Subcutaneous abdominal adipose tissue (tissue), 5 donors: ENCODE measurements around the gene RGL3.

ENCODE experiments used
- H3K27ac ChIP-seq: one replicate; pipeline ENCODE4 v1.7.0; 2013; ENCODE audit warnings: low read depth, mild to moderate bottlenecking, inconsistent platforms, low read length, moderate library complexity
- H3K27me3 ChIP-seq, 5 donors: one replicate each; pipeline ENCODE4 v1.7.0; 2013; ENCODE audit warnings: low read length in 5 of 5, inconsistent platforms in 1 of 5; ENCODE audit not compliant: control insufficient read depth in 5 of 5, insufficient read depth in 4 of 5
- H3K36me3 ChIP-seq, 5 donors: one replicate each; pipeline ENCODE4 v1.7.0; 2013; ENCODE audit warnings: low read length in 5 of 5; ENCODE audit not compliant: control insufficient read depth in 5 of 5, insufficient read depth in 5 of 5
- H3K4me1 ChIP-seq, 5 donors: one replicate each; pipeline ENCODE4 v1.7.0; 2013; ENCODE audit warnings: low read length in 5 of 5, mild to moderate bottlenecking in 3 of 5, moderate library complexity in 1 of 5; ENCODE audit not compliant: control insufficient read depth in 5 of 5, insufficient read depth in 5 of 5
- H3K4me3 ChIP-seq, 5 donors: one replicate each; pipeline ENCODE4 v1.7.0; 2013; ENCODE audit warnings: low read length in 5 of 5, low read depth in 1 of 5
- H3K9ac ChIP-seq, 5 donors: one replicate each; pipeline ENCODE4 v1.7.0; 2013; ENCODE audit warnings: low read length in 5 of 5, mild to moderate bottlenecking in 4 of 5, moderate library complexity in 3 of 5
- H3K9me3 ChIP-seq, 5 donors: one replicate each; pipeline ENCODE4 v1.7.0; 2013; ENCODE audit warnings: low read length in 5 of 5; ENCODE audit not compliant: control insufficient read depth in 5 of 5
- donor health status: healthy.
- donor health status: healthy.
- donor health status: healthy.
- donor health status: healthy.
- donor health status: healthy.

Gene RGL3

DNA sequence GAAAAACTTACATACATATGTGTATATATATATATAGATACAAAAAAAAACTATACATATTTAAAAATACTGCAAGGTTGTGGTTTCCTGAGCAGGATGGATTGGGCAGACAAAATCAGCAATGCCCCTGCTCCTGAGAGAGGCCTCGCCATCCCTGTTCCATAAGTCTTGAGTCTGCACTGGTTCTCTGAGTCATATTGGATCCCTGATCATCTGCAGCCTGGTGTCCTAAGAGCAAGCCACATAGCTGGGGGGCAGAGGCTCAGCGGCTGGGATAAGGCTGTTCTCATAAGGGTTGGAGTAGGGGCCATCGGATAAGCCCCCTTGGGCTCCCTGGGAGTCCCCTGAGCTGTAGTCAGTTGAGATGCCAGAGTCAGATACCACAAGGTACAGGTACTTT, 41.4 kb downstream of the RGL3 start:
- H3K9me3 ChIP-seq, result no peaks in the 10 kb centered on the region
- no peak overlapping the region for H3K27ac ChIP-seq
- H3K27me3 ChIP-seq, result peaks cover 2 to 8% (median 3%) of the 10 kb centered on the region in 5 donors
- H3K36me3 ChIP-seq, result peaks cover 0 to 9% (median 6%) of the 10 kb centered on the region in 5 donors
- peaks cover 6 to 51% (median 46%) of the 10 kb centered on the region in 5 donors for H3K4me1 ChIP-seq
- no peak overlapping the region for H3K9ac ChIP-seq
- H3K4me3 ChIP-seq, result no peak overlapping the region

- no peak overlapping the region for H3K27ac ChIP-seq
- H3K36me3 ChIP-seq, result peaks cover 0 to 9% (median 6%) of the 10 kb centered on the region in 5 donors
- H3K4me1 ChIP-seq, result peaks cover 6 to 48% (median 44%) of the 10 kb centered on the region in 5 donors
- peaks cover 0 to 5% (median 0%) of the 10 kb centered on the region in 5 donors for H3K27me3 ChIP-seq
- H3K9me3 ChIP-seq, result no peaks in the 10 kb centered on the region
- no peak overlapping the region for H3K4me3 ChIP-seq
- peak overlapping the region in 1 of 5 donors; percentile 26 for H3K9ac ChIP-seq
Measured at GRCh38 chr19:11377237-11377636, 41.9 kb downstream of the RGL3 start.

- peak overlapping the region; percentile 92 for H3K27ac ChIP-seq
- H3K27me3 ChIP-seq, result no peaks in the 10 kb centered on the region
- peaks cover 4 to 30% (median 30%) of the 10 kb centered on the region in 5 donors for H3K4me1 ChIP-seq
- H3K9me3 ChIP-seq, result no peaks in the 10 kb centered on the region
- peaks cover 0 to 9% (median 6%) of the 10 kb centered on the region in 5 donors for H3K36me3 ChIP-seq
- H3K4me3 ChIP-seq, result peak overlapping the region; percentile 61 to 90 (median 81)
- H3K9ac ChIP-seq, result peak overlapping the region in 4 of 5 donors; percentile 42 to 82 (median 62)
Measured at GRCh38 chr19:11375143-11375948, 43.8 kb downstream of the RGL3 start.

DNA sequence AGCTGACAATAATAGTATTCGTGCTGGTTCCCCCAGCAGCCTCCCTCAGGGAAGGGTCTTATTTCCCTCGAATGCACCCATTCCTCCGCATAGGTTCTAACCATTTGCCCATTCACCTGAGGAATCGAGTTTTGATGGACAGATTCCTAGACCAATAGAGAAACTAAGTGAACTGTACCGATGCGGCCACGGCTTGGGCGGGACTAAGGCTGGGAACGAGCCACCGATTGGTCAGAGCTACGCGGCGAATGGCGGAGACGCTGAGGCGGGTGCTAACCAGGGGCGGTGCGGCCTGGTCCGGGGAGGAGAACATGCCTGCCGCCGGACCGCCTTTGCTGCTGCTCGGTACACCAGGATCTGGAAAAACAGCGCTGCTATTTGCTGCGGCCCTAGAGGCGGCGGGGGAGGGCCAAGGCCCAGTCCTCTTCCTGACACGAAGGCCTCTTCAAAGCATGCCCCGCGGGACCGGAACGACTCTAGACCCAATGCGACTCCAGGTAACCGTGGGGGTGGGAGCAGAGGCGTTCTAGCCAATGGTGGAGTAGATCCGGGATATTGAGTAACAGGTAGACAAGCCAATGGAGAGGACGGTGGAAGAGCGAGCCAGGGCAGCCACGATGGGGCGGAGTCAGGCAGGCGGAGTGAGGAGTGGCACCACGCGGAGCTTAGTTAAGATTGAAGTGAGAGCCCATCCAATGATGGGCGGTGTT, 44.5 kb downstream of the RGL3 start, which contains the start of gene SWSAP1:
Gene SWSAP1, plus strand, starts transcription at position 234 of the 710 bp plus-strand sequence. Its CDS starts 15 bp downstream, at position 249.
- Histone ChIP-seq H3K36me3 (peaks cover 0 to 9% (median 6%) of the 10 kb centered on the region in 5 donors), H3K9me3 (no peaks in the 10 kb centered on the region), H3K27ac (peak within 1 kb of the TSS; percentile 92), H3K27me3 (no peaks in the 10 kb centered on the region), H3K4me1 (peaks cover 2 to 26% (median 25%) of the 10 kb centered on the region in 5 donors), H3K4me3 (peak within 1 kb of the TSS; percentile 68 to 90 (median 81)), H3K9ac (peak within 1 kb of the TSS; percentile 70 to 85 (median 82))

DNA sequence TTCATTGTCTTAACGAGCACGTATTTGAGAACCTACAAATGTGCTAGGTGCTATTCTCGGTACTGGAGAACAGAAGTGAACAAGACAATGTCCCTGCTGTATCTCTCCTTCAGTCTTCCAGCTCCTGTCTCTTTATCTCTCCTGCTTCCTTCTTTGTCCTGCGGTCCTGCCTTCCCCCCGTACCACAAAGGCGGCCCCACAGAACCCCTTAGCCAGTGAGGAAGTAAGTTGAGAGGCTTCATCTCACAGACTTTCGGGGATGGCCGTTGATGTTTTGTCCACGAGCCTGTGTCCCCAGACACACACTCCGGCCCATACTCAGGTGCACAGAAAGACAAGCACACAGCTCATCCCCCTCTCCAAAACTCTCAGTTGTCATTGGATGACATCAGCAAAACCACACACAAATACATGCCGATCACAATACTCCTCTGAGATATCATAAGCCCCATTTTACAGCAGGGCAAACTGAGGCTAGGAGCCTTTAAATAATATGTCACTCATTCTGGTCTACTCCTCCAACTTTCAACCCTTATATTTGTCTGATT, 45.2 kb downstream of the RGL3 start:
- H3K36me3 ChIP-seq, result peaks cover 0 to 9% (median 7%) of the 10 kb centered on the region in 5 donors
- H3K27me3 ChIP-seq, result no peaks in the 10 kb centered on the region
- H3K9me3 ChIP-seq, result no peaks in the 10 kb centered on the region
- peaks cover 2 to 26% (median 25%) of the 10 kb centered on the region in 5 donors for H3K4me1 ChIP-seq
- H3K27ac ChIP-seq, result peak overlapping the region; percentile 92
- peak overlapping the region; percentile 66 to 90 (median 81) for H3K4me3 ChIP-seq
- peak overlapping the region in 3 of 5 donors; percentile 32 to 85 (median 83) for H3K9ac ChIP-seq

DNA sequence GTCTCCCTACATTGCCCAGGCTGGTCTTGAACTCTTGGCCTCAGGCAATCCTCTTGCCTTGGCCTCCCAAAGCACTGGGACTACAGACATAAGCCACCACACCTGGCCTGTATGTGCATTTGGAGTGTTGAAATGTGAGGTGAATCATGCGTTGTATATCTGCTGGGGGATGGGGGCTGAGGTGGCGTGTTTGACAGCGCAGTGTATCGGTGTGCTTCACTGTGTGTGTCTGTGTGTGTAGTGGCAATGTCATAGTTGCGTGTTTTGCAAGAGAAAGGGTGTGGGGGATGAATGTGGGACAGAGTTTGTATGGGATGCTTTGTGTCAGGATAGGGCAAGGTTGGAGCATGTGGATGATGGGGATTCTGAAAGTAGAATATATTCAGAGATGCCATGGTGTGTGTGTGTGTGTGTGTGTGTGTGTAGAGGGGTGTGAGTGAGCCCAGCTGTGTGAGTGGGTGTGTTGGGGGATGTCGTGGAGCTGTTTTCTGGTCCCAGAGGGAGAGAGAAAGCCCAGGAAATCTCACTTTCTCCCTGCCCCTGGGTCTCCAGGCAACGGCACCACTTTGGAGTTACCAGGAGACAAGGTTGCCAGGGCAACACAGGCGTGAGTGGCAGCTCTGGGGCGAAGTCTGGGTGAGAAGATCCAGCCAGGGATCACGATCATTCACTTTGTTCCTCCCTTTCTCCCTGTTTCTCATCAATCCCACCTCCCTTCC, 45.8 kb downstream of the RGL3 start:
- Histone ChIP-seq H3K9me3 (no peaks in the 10 kb centered on the region), H3K36me3 (peaks cover 0 to 9% (median 5%) of the 10 kb centered on the region in 5 donors), H3K27ac (no peak overlapping the region), H3K4me1 (peaks cover 2 to 26% (median 25%) of the 10 kb centered on the region in 5 donors), H3K4me3 (peak overlapping the region in 1 of 5 donors; percentile 66), H3K27me3 (no peaks in the 10 kb centered on the region), H3K9ac (no peak overlapping the region)

DNA sequence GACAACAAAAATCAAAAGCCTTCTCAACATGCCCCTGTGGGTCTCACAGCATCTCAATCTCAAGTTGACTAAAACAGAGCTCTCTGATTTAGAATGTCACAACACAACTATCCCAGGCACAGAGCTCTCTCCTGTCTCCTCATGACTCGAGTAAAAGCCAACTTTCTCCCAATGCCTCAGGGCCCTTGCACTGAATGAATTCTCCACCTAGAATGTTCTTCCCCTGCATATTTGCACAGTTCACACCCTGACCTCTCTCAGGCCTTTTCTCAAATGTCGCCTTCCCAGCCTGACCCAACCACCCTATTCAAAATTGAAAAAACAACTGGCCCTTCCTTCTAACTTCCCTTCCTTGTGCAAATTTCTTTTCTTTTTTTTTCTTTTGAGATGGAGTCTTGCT, 48.4 kb downstream of the RGL3 start:
- no peaks in the 10 kb centered on the region for H3K27me3 ChIP-seq
- peaks cover 0 to 18% (median 4%) of the 10 kb centered on the region in 5 donors for H3K36me3 ChIP-seq

GRCh38 chr19:11367528-11367927, 51.6 kb downstream of the RGL3 start:
- no peak overlapping the region for H3K27ac ChIP-seq
- no peak overlapping the region for H3K9ac ChIP-seq
- H3K36me3 ChIP-seq, result peaks cover 0 to 44% (median 16%) of the 10 kb centered on the region in 5 donors
- no peaks in the 10 kb centered on the region for H3K27me3 ChIP-seq
- no peaks in the 10 kb centered on the region for H3K4me1 ChIP-seq
- H3K9me3 ChIP-seq, result no peaks in the 10 kb centered on the region
- H3K4me3 ChIP-seq, result no peak overlapping the region

More for the DNA sequence above, 48.4 kb downstream of the RGL3 start:
- Histone ChIP-seq H3K9ac (no peak overlapping the region), H3K4me1 (peaks cover 2 to 17% (median 14%) of the 10 kb centered on the region in 5 donors), H3K9me3 (no peaks in the 10 kb centered on the region), H3K4me3 (no peak overlapping the region), H3K27ac (no peak overlapping the region)

DNA sequence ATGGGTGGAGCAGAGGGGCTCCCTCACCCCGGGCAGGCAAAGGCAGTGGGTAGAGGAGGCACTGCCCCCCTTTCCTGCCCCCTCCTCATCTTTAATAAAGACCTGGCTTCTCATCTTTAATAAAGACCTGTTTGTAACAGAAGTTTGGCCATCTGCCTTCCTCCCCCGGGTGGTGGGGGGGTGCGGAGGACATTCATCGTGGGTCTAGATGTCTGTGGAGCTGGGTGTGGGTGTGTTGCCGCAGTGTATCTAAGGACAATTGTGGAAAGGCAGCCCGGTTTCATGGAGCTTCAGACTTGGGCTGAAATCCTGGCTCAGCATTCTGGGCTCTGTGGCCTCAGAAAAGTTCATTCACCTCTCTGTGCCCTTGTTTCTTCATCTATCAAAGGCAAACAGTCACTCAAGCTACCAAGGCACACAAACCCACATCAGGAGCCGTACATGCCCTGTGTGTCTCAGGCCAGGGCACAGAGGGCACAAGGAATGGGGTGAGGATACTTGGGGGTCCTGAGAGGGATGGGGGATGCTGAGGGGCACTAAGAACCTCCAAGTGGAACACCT, 53.5 kb downstream of the RGL3 start:
- Histone ChIP-seq H3K4me1 (no peaks in the 10 kb centered on the region), H3K36me3 (peaks cover 0 to 60% (median 27%) of the 10 kb centered on the region in 5 donors), H3K4me3 (no peak overlapping the region), H3K9me3 (no peaks in the 10 kb centered on the region), H3K27me3 (no peaks in the 10 kb centered on the region), H3K27ac (no peak overlapping the region), H3K9ac (no peak overlapping the region)
